HepG2 (cell line): Measurements from ENCODE around the gene LATS2. TPM values are rescaled to one million over a fixed set of nuclear protein-coding genes. Genes with fewer than 3 reads are reported as not detected.

Experiments used
- ATAC-seq: fragments of 200-7000 bp; cut with Tn5 transposase; 3 replicates; pipeline ENCODE4 v1.9.1; 2020; ENCODE audit warnings: mild to moderate bottlenecking, moderate library complexity
- BruUV-seq: library from RNA; stranded (reverse); fragments of 400-500 nt; replicated peaks from 2 replicates; lab custom pipeline; 2021; lab: Mats Ljungman, UMichigan
- CTCF ChIA-PET: fragments of 300-600 bp; formaldehyde crosslinking; extraction: SDS; loops from one replicate; lab custom pipeline; 2021; ENCODE audit warnings: low total read pairs, inconsistent platforms, low intra/inter-chr PET ratio; lab: Yijun Ruan, JAX
- POLR2A ChIA-PET: fragments of 350-600 bp; sonication (Branson Sonifier 250); formaldehyde crosslinking; loops from one replicate; lab custom pipeline; 2020; ENCODE audit warnings: antibody characterized with exemption, inconsistent platforms; lab: Yijun Ruan, JAX
- DNase-seq: peaks from one replicate; pipeline ENCODE4 v3.0.0-alpha.2; 2015; ENCODE audit warnings: low spot score
- FAIRE-seq: peaks from 3 replicates; lab custom pipeline; 2011; peaks lifted over from hg19 to GRCh38; lab: Jason Lieb, UNC
- H2AFZ ChIP-seq: one replicate; pipeline ENCODE4 v1.6.1; 2011; ENCODE audit warnings: low read length, inconsistent platforms
- H3K27ac ChIP-seq: fragments of 300-600 bp; 3 replicates; pipeline ENCODE4 v1.8.0; 2011; ENCODE audit warnings: mixed run types, mild to moderate bottlenecking, mixed read lengths, low read length, inconsistent platforms; ENCODE audit not compliant: insufficient read depth; ENCODE audit errors: extremely low read length
- H3K27me3 ChIP-seq, 2 experiments: fragments of 200-600 bp in 1 of 2; 2 replicates in 1 of 2; 3 replicates in 1 of 2; pipeline versions ENCODE4 v1.6.0 to v1.8.0; 2011; ENCODE audit warnings: low read length in 2 of 2, mild to moderate bottlenecking in 2 of 2, moderate library complexity in 2 of 2, inconsistent platforms in 1 of 2; ENCODE audit not compliant: insufficient read depth in 2 of 2, control insufficient read depth in 1 of 2
- H3K36me3 ChIP-seq, 2 experiments: fragments of 200-600 bp in 1 of 2; replicated peaks in 1 of 2; 2 replicates in 1 of 2; 3 replicates in 1 of 2; pipeline versions ENCODE4 v1.5.1 to v1.8.0; 2011; ENCODE audit warnings: low read length in 2 of 2, inconsistent platforms in 1 of 2; ENCODE audit not compliant: insufficient read depth in 2 of 2, control insufficient read depth in 1 of 2
- H3K4me1 ChIP-seq: 2 replicates; pipeline ENCODE4 v1.5.1; 2012; ENCODE audit warnings: low read length, inconsistent platforms; ENCODE audit not compliant: insufficient read depth
- H3K4me2 ChIP-seq: 2 replicates; pipeline ENCODE4 v1.6.0; 2011; ENCODE audit warnings: low read depth, low read length, inconsistent platforms
- H3K4me3 ChIP-seq, 3 experiments: fragments of 200-600 bp in 1 of 3; sonication (generic), shearing (Covaris generic) in 1 of 3; replicated peaks in 1 of 3; 2 replicates each; pipeline ENCODE4 v1.5.1; 2011 to 2016; ENCODE audit warnings: low read length in 3 of 3, inconsistent platforms in 2 of 3, low read depth in 2 of 3, mild to moderate bottlenecking in 2 of 3, control low read depth in 1 of 3, mixed read lengths in 1 of 3; ENCODE audit not compliant: insufficient read depth in 1 of 3
- H3K79me2 ChIP-seq: one replicate; pipeline ENCODE4 v1.6.1; 2011; ENCODE audit warnings: low read length, inconsistent platforms; ENCODE audit not compliant: insufficient read depth
- H3K9ac ChIP-seq: 2 replicates; pipeline ENCODE4 v1.6.0; 2011; ENCODE audit warnings: mild to moderate bottlenecking, low read depth, low read length, inconsistent platforms; ENCODE audit not compliant: insufficient read depth
- H3K9me3 ChIP-seq: 2 replicates; pipeline ENCODE4 v1.5.1; 2012; ENCODE audit warnings: mild to moderate bottlenecking, low read length
- H4K20me1 ChIP-seq: 2 replicates; pipeline ENCODE4 v1.6.0; 2011; ENCODE audit warnings: inconsistent platforms, mild to moderate bottlenecking, low read length, moderate library complexity; ENCODE audit not compliant: insufficient read depth
- CREB1 ChIP-seq, 2 experiments: fragments of 450-650 bp in 1 of 2; IDR thresholded peaks; 2 replicates each; pipeline ENCODE4 v1.6.1; 2016 to 2017; ENCODE audit warnings: control low read depth in 1 of 2, mild to moderate bottlenecking in 1 of 2, missing compliant biosample characterization in 1 of 2, missing genetic modification characterization in 1 of 2
- NFIB ChIP-seq: sonication (generic); formaldehyde crosslinking; IDR thresholded peaks from 2 replicates; pipeline ENCODE4 v1.9.0; 2021; ENCODE audit warnings: missing genetic modification reagents, mild to moderate bottlenecking, borderline replicate concordance
- PHF20 ChIP-seq: sonication (generic); formaldehyde crosslinking; IDR thresholded peaks from 2 replicates; pipeline ENCODE4 v1.5.0; 2020; ENCODE audit warnings: mild to moderate bottlenecking, missing genetic modification reagents
- PLRG1 ChIP-seq: fragments of 450-650 bp; conservative IDR thresholded peaks from 2 replicates; pipeline ENCODE4 v1.6.1; 2016
- SALL1 ChIP-seq: sonication (generic); formaldehyde crosslinking; IDR thresholded peaks from 2 replicates; pipeline ENCODE4 v1.8.0; 2022; ENCODE audit warnings: mild to moderate bottlenecking, missing genetic modification reagents
- TBX2 ChIP-seq: sonication (generic); formaldehyde crosslinking; IDR thresholded peaks from 2 replicates; pipeline ENCODE4 v1.5.0; 2020; ENCODE audit warnings: missing genetic modification reagents, mild to moderate bottlenecking, borderline replicate concordance
- TGIF2 ChIP-seq: IDR thresholded peaks from 2 replicates; pipeline ENCODE4 v1.6.1; 2016; ENCODE audit warnings: control low read depth, missing compliant biosample characterization
- TSC22D2 ChIP-seq: sonication (generic); formaldehyde crosslinking; IDR thresholded peaks from 2 replicates; pipeline ENCODE4 v1.5.1; 2020; ENCODE audit warnings: missing genetic modification reagents, mild to moderate bottlenecking, borderline replicate concordance
- ZNF232 ChIP-seq: sonication (generic); formaldehyde crosslinking; IDR thresholded peaks from 2 replicates; pipeline ENCODE4 v1.4.0; 2020; ENCODE audit warnings: missing genetic modification reagents, borderline replicate concordance
- ZNF674 ChIP-seq: sonication (generic); formaldehyde crosslinking; IDR thresholded peaks from 2 replicates; pipeline ENCODE4 v1.5.0; 2020; ENCODE audit warnings: low read depth, mild to moderate bottlenecking, missing genetic modification reagents
- WGBS: methylation state at CpG from one replicate; pipeline ENCODE4 v1.1.6; 2017; ENCODE audit warnings: low lambda C conversion rate; 5-methylcytosine and 5-hydroxymethylcytosine counted together
- in situ Hi-C: cut with HindIII; loops from 2 replicates; pipeline ENCODE4 v1.10.0; 2017; ENCODE audit warnings: low pct_unique_long_range_greater_than_20kb; ENCODE audit not compliant: extremely low pct_ligation_motif_present
- intact Hi-C: fragments of 100-400 bp; cut with micrococcal nuclease; formaldehyde crosslinking; loops from one replicate; pipeline ENCODE4 v1.10.0; 2022; ENCODE audit not compliant: unreplicated experiment
- polyA plus RNA-seq, 8 experiments: library from polyadenylated mRNA; depleted of rRNA in 3 of 8; stranded (reverse) in 7 of 8; unstranded in 1 of 8; fragments of >200 nt; fragmentation: Illumina TruSeq in 4 of 8; extraction: Trizol in 4 of 8; gene quantifications; 2 replicates each; pipeline versions ENCODE4 v1.2.1 to v1.2.3, GENCODE V29; 2011 to 2016; ENCODE audit warnings: low read depth in 4 of 8, missing spikeins in 1 of 8, mixed read lengths in 1 of 8; ENCODE audit not compliant: insufficient read depth in 1 of 8
- total RNA-seq, 5 experiments: library from RNA; depleted of rRNA; stranded (reverse); fragments of >200 nt; fragmentation: Illumina TruSeq; extraction: Trizol; gene quantifications; 2 replicates each; pipeline ENCODE4 v1.2.3, GENCODE V29; 2016; ENCODE audit warnings: low read depth in 1 of 5
- TF ChIP-seq, protein P1 (sequence below): sonication (generic); formaldehyde crosslinking; IDR thresholded peaks from 2 replicates; pipeline ENCODE4 v1.4.0; 2020; ENCODE audit warnings: mild to moderate bottlenecking, missing genetic modification reagents
- TF ChIP-seq, protein P2 (sequence below): sonication (generic); formaldehyde crosslinking; IDR thresholded peaks from 2 replicates; pipeline ENCODE4 v1.5.0; 2020; ENCODE audit warnings: mild to moderate bottlenecking, low read depth, missing genetic modification reagents, borderline replicate concordance
- TF ChIP-seq, protein P3 (sequence below): sonication (generic); formaldehyde crosslinking; IDR thresholded peaks from 2 replicates; pipeline ENCODE4 v1.8.1; 2022; ENCODE audit warnings: low read depth, mild to moderate bottlenecking, missing genetic modification reagents
- TF ChIP-seq, protein P4 (sequence below): sonication (generic); formaldehyde crosslinking; IDR thresholded peaks from 2 replicates; pipeline ENCODE4 v1.9.0; 2022; ENCODE audit warnings: low read depth, missing genetic modification reagents

LATS2 gene
- total and polyA plus RNA-seq, 2 of the 13 experiments (the other 11 are each of a cell fraction or from before 2014, with no cell fraction given): 7.3 to 8.5 TPM

DNA sequence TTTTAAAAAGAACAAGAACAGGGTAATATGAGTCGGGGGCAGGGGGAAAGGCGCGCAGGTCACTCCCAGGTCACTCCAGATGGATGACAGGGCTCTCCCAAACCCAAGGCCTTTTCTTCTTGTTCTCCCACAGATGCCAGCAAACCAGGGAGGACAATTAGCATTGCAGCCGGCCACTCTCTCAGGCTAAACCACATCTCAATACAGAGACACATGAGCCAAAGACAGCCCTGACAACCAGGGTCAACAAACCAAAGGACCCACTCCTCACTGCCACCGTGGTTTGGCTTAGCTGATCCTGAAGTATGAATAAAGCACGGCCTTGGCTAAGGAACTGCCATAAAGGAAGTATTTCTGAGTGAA lies 47.3 kb downstream of the LATS2 start:
- Histone ChIP-seq H3K27me3 (no peaks in the 10 kb centered on the region), H3K9ac (peak overlapping the region; percentile 50), H3K27ac (peak overlapping the region; percentile 78), H3K4me2 (peak overlapping the region; percentile 65), H3K36me3 (peaks cover 3 to 4% of the 10 kb centered on the region in 2 experiments; a peak in 3 of 5 replicates), H4K20me1 (peaks cover 3% of the 10 kb centered on the region; the same call in 1 of the 2 replicates)
- WGBS: 53% methylated on average over 6 of the region's 6 CpGs
- no peak for FAIRE-seq
- TF ChIP-seq, protein P1, sequence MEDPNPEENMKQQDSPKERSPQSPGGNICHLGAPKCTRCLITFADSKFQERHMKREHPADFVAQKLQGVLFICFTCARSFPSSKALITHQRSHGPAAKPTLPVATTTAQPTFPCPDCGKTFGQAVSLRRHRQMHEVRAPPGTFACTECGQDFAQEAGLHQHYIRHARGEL (CRISPR knock-in tag): no peak
- TF ChIP-seq, protein P2, sequence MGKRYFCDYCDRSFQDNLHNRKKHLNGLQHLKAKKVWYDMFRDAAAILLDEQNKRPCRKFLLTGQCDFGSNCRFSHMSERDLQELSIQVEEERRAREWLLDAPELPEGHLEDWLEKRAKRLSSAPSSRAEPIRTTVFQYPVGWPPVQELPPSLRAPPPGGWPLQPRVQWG (CRISPR knock-in tag): no peak
- TF ChIP-seq SALL1: no peak
- TF ChIP-seq NFIB (CRISPR knock-in tag): no peak
- TF ChIP-seq TSC22D2 (CRISPR knock-in tag): no peak
- TF ChIP-seq TBX2 (CRISPR knock-in tag): no peak
- TF ChIP-seq TGIF2 (CRISPR knock-in tag): no peak
- TF ChIP-seq, protein P3, sequence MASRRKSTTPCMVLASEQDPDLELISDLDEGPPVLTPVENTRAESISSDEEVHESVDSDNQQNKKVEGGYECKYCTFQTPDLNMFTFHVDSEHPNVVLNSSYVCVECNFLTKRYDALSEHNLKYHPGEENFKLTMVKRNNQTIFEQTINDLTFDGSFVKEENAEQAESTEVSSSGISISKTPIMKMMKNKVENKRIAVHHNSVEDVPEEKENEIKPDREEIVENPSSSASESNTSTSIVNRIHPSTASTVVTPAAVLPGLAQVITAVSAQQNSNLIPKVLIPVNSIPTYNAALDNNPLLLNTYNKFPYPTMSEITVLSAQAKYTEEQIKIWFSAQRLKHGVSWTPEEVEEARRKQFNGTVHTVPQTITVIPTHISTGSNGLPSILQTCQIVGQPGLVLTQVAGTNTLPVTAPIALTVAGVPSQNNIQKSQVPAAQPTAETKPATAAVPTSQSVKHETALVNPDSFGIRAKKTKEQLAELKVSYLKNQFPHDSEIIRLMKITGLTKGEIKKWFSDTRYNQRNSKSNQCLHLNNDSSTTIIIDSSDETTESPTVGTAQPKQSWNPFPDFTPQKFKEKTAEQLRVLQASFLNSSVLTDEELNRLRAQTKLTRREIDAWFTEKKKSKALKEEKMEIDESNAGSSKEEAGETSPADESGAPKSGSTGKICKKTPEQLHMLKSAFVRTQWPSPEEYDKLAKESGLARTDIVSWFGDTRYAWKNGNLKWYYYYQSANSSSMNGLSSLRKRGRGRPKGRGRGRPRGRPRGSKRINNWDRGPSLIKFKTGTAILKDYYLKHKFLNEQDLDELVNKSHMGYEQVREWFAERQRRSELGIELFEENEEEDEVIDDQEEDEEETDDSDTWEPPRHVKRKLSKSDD (CRISPR knock-in tag): no peak
- TF ChIP-seq, protein P4, sequence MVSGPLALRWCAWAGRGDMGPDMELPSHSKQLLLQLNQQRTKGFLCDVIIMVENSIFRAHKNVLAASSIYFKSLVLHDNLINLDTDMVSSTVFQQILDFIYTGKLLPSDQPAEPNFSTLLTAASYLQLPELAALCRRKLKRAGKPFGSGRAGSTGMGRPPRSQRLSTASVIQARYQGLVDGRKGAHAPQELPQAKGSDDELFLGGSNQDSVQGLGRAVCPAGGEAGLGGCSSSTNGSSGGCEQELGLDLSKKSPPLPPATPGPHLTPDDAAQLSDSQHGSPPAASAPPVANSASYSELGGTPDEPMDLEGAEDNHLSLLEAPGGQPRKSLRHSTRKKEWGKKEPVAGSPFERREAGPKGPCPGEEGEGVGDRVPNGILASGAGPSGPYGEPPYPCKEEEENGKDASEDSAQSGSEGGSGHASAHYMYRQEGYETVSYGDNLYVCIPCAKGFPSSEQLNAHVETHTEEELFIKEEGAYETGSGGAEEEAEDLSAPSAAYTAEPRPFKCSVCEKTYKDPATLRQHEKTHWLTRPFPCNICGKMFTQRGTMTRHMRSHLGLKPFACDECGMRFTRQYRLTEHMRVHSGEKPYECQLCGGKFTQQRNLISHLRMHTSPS (CRISPR knock-in tag): no peak
- TF ChIP-seq ZNF232 (CRISPR knock-in tag): 0 out of 2 replicates have a peak, but pooled peaks have one; percentile 13
- TF ChIP-seq CREB1 (IDR thresholded peaks at IDR 0.05): no peak
- TF ChIP-seq CREB1 (CRISPR knock-in tag; IDR thresholded peaks at IDR 0.05): no peak
- TF ChIP-seq PLRG1: no peak
- no peak for TF ChIP-seq ZNF674
- 0 out of 2 replicates have a peak, but pooled peaks have one; percentile 25 for TF ChIP-seq PHF20 (CRISPR knock-in tag)
- TF ChIP-seq, all 625 proteins: peak for 2
- DNase-seq (no peak), ATAC-seq (peak; percentile 52)
- POLR2A ChIA-PET: interaction anchor here (0.6 to 1.2 kb wide), 6 partner anchors 9 to 88 kb away, joined by 3 to 6 read pairs (median 4); partner anchors contain the start of gene LATS2
- H2AFZ ChIP-seq: no peak overlapping the region
- peaks cover 66% of the 10 kb centered on the region for H3K79me2 ChIP-seq
- H3K4me1 ChIP-seq: peaks cover 83% of the 10 kb centered on the region
- CTCF ChIA-PET: no interaction called here
- intact Hi-C loops: loop anchor here (5.0 kb wide), 1 partner anchor 62 kb away; no protein-coding TSS in a partner anchor
- H3K9me3 ChIP-seq: no peaks in the 10 kb centered on the region
- no TSS peak for BruUV-seq
- in situ Hi-C loops: no loop called here
- H3K4me3 ChIP-seq: peak overlapping the region in 2 of 3 experiments; percentile 0 to 36; a peak in 2 of 6 replicates
